Measurements from ENCODE around the gene NLRC5.

Gene NLRC5

GRCh38 chr16:56988948-56989945 is at the start of gene NLRC5:
TSS of gene NLRC5 (plus strand) at chr16:56989557. CDS start at chr16:57020713, 31,156 bp downstream.
- peak; percentile 92 to 97 for DNase-seq (ENCODE audit: low read depth in 2 of 2)

- DNase-seq (ENCODE audit: low read depth in 2 of 2): no peak
Measured at GRCh38 chr16:56939801-56940200, 49.6 kb upstream of the NLRC5 start.

GRCh38 chr16:56941092-56941491 is 48.3 kb upstream of the NLRC5 start:
- no peak for DNase-seq (ENCODE audit: low read depth in 2 of 2)

- DNase-seq (ENCODE audit: low read depth in 2 of 2): no peak
Measured at GRCh38 chr16:56941856-56942331, 47.5 kb upstream of the NLRC5 start.

- DNase-seq (ENCODE audit: low read depth in 2 of 2): no peak
Measured at GRCh38 chr16:56943761-56944375, 45.5 kb upstream of the NLRC5 start.

- DNase-seq (ENCODE audit: low read depth in 2 of 2): peak in 1 of 2 donors; percentile 32
Measured at GRCh38 chr16:56944954-56945839, 44.2 kb upstream of the NLRC5 start.

GRCh38 chr16:56945847-56946527 is 43.4 kb upstream of the NLRC5 start:
- no peak for DNase-seq (ENCODE audit: low read depth in 2 of 2)

GRCh38 chr16:56946767-56947603 is 42.4 kb upstream of the NLRC5 start:
- DNase-seq (ENCODE audit: low read depth in 2 of 2): no peak

GRCh38 chr16:56947604-56947995 is 41.8 kb upstream of the NLRC5 start:
- no peak for DNase-seq (ENCODE audit: low read depth in 2 of 2)

GRCh38 chr16:56948234-56948633 is 41.1 kb upstream of the NLRC5 start:
- no peak for DNase-seq (ENCODE audit: low read depth in 2 of 2)

- DNase-seq (ENCODE audit: low read depth in 2 of 2): no peak
Measured at GRCh38 chr16:56950051-56950450, 39.3 kb upstream of the NLRC5 start.

- no peak for DNase-seq (ENCODE audit: low read depth in 2 of 2)
Measured at GRCh38 chr16:56950455-56950854, 38.9 kb upstream of the NLRC5 start.

GRCh38 chr16:56950881-56951771 is 38.2 kb upstream of the NLRC5 start:
- DNase-seq (ENCODE audit: low read depth in 2 of 2): peak; percentile 34 to 55

GRCh38 chr16:56953006-56953405 is 36.4 kb upstream of the NLRC5 start:
- DNase-seq (ENCODE audit: low read depth in 2 of 2): no peak

- DNase-seq (ENCODE audit: low read depth in 2 of 2): no peak
Measured at GRCh38 chr16:56956076-56956475, 33.3 kb upstream of the NLRC5 start.

- no peak for DNase-seq (ENCODE audit: low read depth in 2 of 2)
Measured at GRCh38 chr16:56956756-56957155, 32.6 kb upstream of the NLRC5 start.

- no peak for DNase-seq (ENCODE audit: low read depth in 2 of 2)
Measured at GRCh38 chr16:56960681-56961281, 28.6 kb upstream of the NLRC5 start.

GRCh38 chr16:56961386-56961785 is 28.0 kb upstream of the NLRC5 start:
- no peak for DNase-seq (ENCODE audit: low read depth in 2 of 2)

GRCh38 chr16:56961851-56962281 is 27.5 kb upstream of the NLRC5 start, which contains the start of gene CETP:
TSS of gene CETP (plus strand) at chr16:56961950. CDS start at chr16:56961980, 30 bp downstream.
- no peak for DNase-seq (ENCODE audit: low read depth in 2 of 2)
